ENCODE measurements around the gene NFATC2.

GRCh38 chr20:51560550-51561307 lies 18.2 kb upstream of the NFATC2 start:
- no peak for TF ChIP-seq CTCF (IDR thresholded peaks at IDR 0.05)
- no peak for TF ChIP-seq EP300 (IDR thresholded peaks at IDR 0.05)

Measured in esophagus muscularis mucosa (tissue), 3 donors.